CD4-positive, alpha-beta T cell treated with Interleukin-4 for 4 hours (primary cell): ENCODE measurements around the gene TRAF2.

Source experiments
- DNase-seq: peaks from one replicate; pipeline ENCODE4 v3.0.0-alpha.2; 2020

TRAF2 gene

GRCh38 chr9:136886610-136887597, 588 bp downstream of the TRAF2 start:
- DNase-seq = no peak

- DNase-seq = no peak
These were observed 2.1 kb downstream of the TRAF2 start for GRCh38 chr9:136888454-136888853.

GRCh38 chr9:136889858-136890257, 3.5 kb downstream of the TRAF2 start:
- no peak for DNase-seq

- no peak for DNase-seq
These were observed 4.3 kb downstream of the TRAF2 start for GRCh38 chr9:136890661-136891060.

GRCh38 chr9:136896027-136896426, 9.7 kb downstream of the TRAF2 start:
- DNase-seq = no peak

GRCh38 chr9:136898483-136899100, 12.3 kb downstream of the TRAF2 start:
- no peak for DNase-seq

GRCh38 chr9:136899196-136899595, 12.9 kb downstream of the TRAF2 start:
- DNase-seq = no peak

GRCh38 chr9:136900556-136900955, 14.2 kb downstream of the TRAF2 start:
- DNase-seq = no peak

- DNase-seq = no peak
These were observed 14.7 kb downstream of the TRAF2 start for GRCh38 chr9:136900988-136901515.

- DNase-seq = peak; percentile 84
These were observed 15.4 kb downstream of the TRAF2 start for GRCh38 chr9:136901516-136902258.

GRCh38 chr9:136902259-136902821, 16.0 kb downstream of the TRAF2 start:
- peak; percentile 95 for DNase-seq

GRCh38 chr9:136903041-136903554, 16.8 kb downstream of the TRAF2 start:
- peak; percentile 47 for DNase-seq

- DNase-seq = no peak
These were observed 19.9 kb downstream of the TRAF2 start for GRCh38 chr9:136906266-136906665.

- no peak for DNase-seq
These were observed 20.9 kb downstream of the TRAF2 start for GRCh38 chr9:136907011-136907914.

- no peak for DNase-seq
These were observed 24.0 kb downstream of the TRAF2 start for GRCh38 chr9:136910197-136910900.

GRCh38 chr9:136910901-136911245, 24.6 kb downstream of the TRAF2 start:
- no peak for DNase-seq

- no peak for DNase-seq
These were observed 27.6 kb downstream of the TRAF2 start for GRCh38 chr9:136913701-136914438.

- no peak for DNase-seq
These were observed 29.5 kb downstream of the TRAF2 start for GRCh38 chr9:136915632-136916329.
